ENCODE measurements around the gene SH2D5. TPM values are rescaled to one million over a fixed set of nuclear protein-coding genes. Genes with fewer than 3 reads are reported as not detected.
A peak's percentile ranks its signal among the peaks of the same experiment; 100 is the strongest.

The SH2D5 gene
- total RNA-seq, 6 donors from 2014 or later, result 0.13 to 0.46 (median 0.40) TPM; not detected in 3

DNA sequence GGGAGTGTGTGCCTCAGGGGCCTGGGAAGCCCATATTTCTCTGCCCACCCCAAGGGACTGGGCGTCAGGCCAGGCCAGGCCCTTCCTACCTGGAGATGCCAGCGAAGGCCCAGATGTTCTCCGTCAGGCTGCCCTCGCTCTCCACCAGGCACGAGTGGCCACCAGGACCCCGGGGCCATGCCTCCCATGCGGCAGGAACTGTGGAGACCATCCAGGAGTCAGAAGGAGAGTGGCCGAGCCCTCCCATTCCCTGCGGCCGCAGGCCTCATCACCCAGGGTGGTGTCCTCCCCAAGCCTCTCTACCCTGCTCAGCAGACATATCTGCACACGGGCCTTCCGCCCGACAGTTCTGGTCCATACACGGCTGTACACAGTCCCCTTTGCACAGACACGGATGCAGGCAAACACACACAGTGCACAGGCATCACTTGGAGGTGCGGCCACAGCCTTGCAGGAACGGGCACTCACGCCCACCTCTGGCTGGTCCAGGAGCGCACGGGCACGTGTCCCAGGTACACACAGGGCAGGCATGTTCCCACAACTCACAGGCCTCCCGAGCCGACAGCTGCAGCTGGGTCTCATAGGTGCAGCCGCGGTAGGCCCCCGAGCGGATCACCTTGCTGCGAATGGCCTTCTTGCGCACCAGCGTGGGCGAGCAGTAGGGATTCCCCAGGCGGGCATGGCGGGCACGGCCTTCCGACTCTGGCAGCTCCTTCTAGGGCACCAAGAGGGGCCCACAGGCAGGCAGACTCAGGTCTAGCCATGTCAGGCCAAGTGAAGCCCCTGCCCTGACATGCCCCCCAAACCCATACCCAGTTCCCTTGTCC is 8.8 kb downstream of the SH2D5 start:
- no peaks in the 10 kb centered on the region for H3K36me3 ChIP-seq
- peaks cover 0 to 15% (median 3%) of the 10 kb centered on the region in 4 donors for H3K4me1 ChIP-seq
- ATAC-seq (ENCODE audit: low FRiP score in 2 of 2) (no peak), DNase-seq (peak; percentile 17 to 71)
- H3K4me3 ChIP-seq, result no peak overlapping the region
- no peaks in the 10 kb centered on the region for H3K27me3 ChIP-seq
- TF ChIP-seq POLR2AphosphoS5 (IDR thresholded peaks at IDR 0.05) (no peak), EP300 (IDR thresholded peaks at IDR 0.05) (no peak), POLR2A (IDR thresholded peaks at IDR 0.05) (no peak)
- TF ChIP-seq, protein P1, sequence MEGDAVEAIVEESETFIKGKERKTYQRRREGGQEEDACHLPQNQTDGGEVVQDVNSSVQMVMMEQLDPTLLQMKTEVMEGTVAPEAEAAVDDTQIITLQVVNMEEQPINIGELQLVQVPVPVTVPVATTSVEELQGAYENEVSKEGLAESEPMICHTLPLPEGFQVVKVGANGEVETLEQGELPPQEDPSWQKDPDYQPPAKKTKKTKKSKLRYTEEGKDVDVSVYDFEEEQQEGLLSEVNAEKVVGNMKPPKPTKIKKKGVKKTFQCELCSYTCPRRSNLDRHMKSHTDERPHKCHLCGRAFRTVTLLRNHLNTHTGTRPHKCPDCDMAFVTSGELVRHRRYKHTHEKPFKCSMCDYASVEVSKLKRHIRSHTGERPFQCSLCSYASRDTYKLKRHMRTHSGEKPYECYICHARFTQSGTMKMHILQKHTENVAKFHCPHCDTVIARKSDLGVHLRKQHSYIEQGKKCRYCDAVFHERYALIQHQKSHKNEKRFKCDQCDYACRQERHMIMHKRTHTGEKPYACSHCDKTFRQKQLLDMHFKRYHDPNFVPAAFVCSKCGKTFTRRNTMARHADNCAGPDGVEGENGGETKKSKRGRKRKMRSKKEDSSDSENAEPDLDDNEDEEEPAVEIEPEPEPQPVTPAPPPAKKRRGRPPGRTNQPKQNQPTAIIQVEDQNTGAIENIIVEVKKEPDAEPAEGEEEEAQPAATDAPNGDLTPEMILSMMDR (IDR thresholded peaks at IDR 0.05), result no peak
- WGBS, 2 donors, result 87% methylated on average over 13 to 31 of the region's 35 CpGs
- no peaks in the 10 kb centered on the region for H3K9me3 ChIP-seq
- no peak overlapping the region for H3K27ac ChIP-seq

DNA sequence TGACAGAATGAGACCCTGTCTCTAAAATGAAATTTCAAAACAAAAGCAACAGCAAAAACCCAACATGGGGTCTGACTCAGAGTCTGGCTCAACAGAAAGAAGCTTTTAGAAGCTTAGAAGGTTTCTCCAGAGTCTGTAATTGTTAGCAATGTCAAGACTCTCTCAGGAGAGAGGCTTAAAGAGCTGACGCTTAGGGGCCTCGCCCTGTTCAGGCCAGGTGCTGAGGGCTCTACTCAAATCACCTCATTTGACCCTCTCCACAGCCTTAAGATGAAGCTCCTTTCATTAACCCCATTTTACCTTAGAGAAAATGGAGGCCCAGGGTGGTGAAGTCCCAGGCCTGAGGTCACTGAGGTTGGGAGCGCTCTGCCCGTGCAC is 9.4 kb downstream of the SH2D5 start:
- H3K9me3 ChIP-seq, result no peaks in the 10 kb centered on the region
- no peak overlapping the region for H3K27ac ChIP-seq
- ATAC-seq (ENCODE audit: low FRiP score in 2 of 2) (no peak), DNase-seq (peak in 1 of 2 donors; percentile 28)
- H3K4me3 ChIP-seq, result no peak overlapping the region
- TF ChIP-seq EP300 (IDR thresholded peaks at IDR 0.05) (no peak), POLR2AphosphoS5 (IDR thresholded peaks at IDR 0.05) (no peak), POLR2A (IDR thresholded peaks at IDR 0.05) (no peak)
- TF ChIP-seq, protein P1 (IDR thresholded peaks at IDR 0.05), result no peak
- no peaks in the 10 kb centered on the region for H3K27me3 ChIP-seq
- peaks cover 0 to 17% (median 4%) of the 10 kb centered on the region in 4 donors for H3K4me1 ChIP-seq
- WGBS, 2 donors, result 83% methylated on average over 4 of the region's 4 CpGs
- no peaks in the 10 kb centered on the region for H3K36me3 ChIP-seq

DNA sequence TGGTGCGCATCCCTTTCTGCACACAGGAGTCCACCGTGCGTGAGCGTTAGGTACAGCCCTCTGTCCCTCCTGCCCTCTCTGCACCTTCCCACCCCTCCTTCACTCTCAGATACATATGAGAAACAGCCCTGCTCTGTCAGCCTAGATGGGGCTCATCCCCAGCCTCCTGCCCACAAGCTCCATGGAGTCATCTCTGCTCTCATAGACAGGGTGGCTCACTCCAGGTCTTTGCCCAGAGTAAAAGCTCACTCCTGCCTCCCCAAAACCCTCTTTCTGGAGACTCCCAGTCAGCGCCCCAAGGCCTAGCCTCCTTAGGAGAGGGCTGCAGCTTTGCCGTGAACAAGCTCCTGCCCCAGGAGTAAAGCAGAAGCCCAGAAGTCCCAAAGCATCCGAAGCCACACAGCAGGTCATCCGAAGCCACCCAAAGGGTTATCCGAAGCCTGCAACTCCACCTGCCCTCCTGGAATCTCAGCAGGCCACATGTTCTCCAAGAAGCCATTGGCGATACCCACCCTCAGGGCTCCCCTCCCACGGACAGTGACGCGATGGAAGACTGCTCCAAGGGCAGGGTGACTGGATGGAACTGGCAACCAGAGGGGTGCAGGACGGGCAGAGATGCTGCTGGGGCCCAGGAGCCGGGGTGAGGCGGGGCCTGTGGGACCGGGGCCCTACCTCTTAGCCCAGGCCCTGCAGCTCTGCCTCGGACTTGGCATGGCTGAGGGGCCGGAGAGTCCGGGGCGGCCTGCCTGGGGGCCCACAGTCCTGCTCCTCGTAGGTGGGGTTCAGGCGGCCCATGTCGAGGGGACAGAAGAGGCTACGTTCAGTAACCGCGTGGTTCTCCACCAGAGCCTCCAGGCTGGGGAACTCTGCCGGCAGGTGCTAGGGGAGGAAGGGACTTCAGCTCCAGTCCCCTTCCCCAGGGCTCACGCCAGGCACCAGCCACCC is 11.1 kb downstream of the SH2D5 start:
- no peak for ATAC-seq (ENCODE audit: low FRiP score in 2 of 2)

DNA sequence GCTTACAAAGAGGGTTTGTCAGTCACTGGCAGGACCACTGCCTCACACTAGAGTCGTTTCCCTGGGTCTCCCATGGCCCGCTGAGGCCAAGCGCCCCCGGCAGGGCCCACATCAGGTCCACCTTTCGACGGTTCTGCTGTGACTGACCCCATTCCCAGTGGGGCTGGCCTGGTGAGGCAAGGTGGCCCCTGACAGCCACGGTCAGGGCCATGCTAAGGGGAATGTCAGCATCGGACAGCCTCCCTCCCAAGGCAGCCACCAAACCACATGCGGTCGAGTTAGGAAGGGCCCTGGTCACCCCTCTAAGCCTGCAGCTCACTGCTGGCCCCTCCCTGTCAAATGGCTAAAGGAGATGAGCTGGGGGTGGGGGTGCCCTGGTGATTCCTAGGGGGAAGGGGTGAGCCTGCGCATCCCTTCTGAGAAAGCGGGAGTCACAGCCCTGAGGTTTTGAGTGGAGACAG is 11.8 kb downstream of the SH2D5 start:
- Histone ChIP-seq H3K4me3 (no peak overlapping the region), H3K9me3 (no peaks in the 10 kb centered on the region), H3K27ac (no peak overlapping the region), H3K36me3 (no peaks in the 10 kb centered on the region), H3K27me3 (peaks cover 0 to 3% (median 0%) of the 10 kb centered on the region in 4 donors), H3K4me1 (peaks cover 6 to 24% (median 15%) of the 10 kb centered on the region in 4 donors)
- ATAC-seq (ENCODE audit: low FRiP score in 2 of 2) (no peak), DNase-seq (peak in 1 of 2 donors; percentile 5)
- 94 to 96% methylated on average over 6 to 10 of the region's 12 CpGs for WGBS, 2 donors
- no peak for TF ChIP-seq POLR2A (IDR thresholded peaks at IDR 0.05)

More for the DNA sequence above, 11.1 kb downstream of the SH2D5 start:
- Histone ChIP-seq H3K4me3 (no peak overlapping the region), H3K27ac (no peak overlapping the region), H3K4me1 (peaks cover 6 to 24% (median 15%) of the 10 kb centered on the region in 4 donors), H3K27me3 (peaks cover 0 to under 1% (median 0%) of the 10 kb centered on the region in 4 donors), H3K36me3 (no peaks in the 10 kb centered on the region), H3K9me3 (no peaks in the 10 kb centered on the region)
- peak; percentile 15 to 78 for DNase-seq
- WGBS, 2 donors, result 89 to 92% methylated on average over 21 to 25 of the region's 29 CpGs
- TF ChIP-seq EP300 (IDR thresholded peaks at IDR 0.05), result no peak
- TF ChIP-seq POLR2A (IDR thresholded peaks at IDR 0.05), result no peak
- TF ChIP-seq POLR2AphosphoS5 (IDR thresholded peaks at IDR 0.05), result no peak
- TF ChIP-seq, protein P1 (IDR thresholded peaks at IDR 0.05), result no peak
